Stimulated activated CD8-positive, alpha-beta memory T cell treated with anti-CD3 and anti-CD28 coated beads, Interleukin-4, amount 100 ng/mL, for 1 hour (primary cell): Measurements from ENCODE around the gene ATP23.

Experiments
- DNase-seq, 2 donors: peaks; one replicate each; pipeline ENCODE4 v3.0.0-alpha.2; 2020; ENCODE audit warnings: low read depth in 2 of 2, low spot score in 1 of 2

ATP23 gene

GRCh38 chr12:57908511-57908910 lies 32.9 kb upstream of the ATP23 start:
- no peak for DNase-seq

GRCh38 chr12:57909056-57909455 lies 32.3 kb upstream of the ATP23 start:
- DNase-seq, result no peak

GRCh38 chr12:57909611-57910010 lies 31.8 kb upstream of the ATP23 start:
- DNase-seq, result no peak

GRCh38 chr12:57918147-57918546 lies 23.2 kb upstream of the ATP23 start:
- DNase-seq, result no peak

GRCh38 chr12:57927086-57927485 lies 14.3 kb upstream of the ATP23 start:
- no peak for DNase-seq

GRCh38 chr12:57929092-57929830 lies 12.1 kb upstream of the ATP23 start:
- DNase-seq, result no peak

GRCh38 chr12:57934819-57935218 lies 6.5 kb upstream of the ATP23 start:
- DNase-seq, result no peak

GRCh38 chr12:57935331-57935730 lies 6.0 kb upstream of the ATP23 start:
- no peak for DNase-seq

GRCh38 chr12:57935839-57936512 lies 5.4 kb upstream of the ATP23 start:
- peak; percentile 76 to 86 for DNase-seq

- DNase-seq, result no peak
These were observed 4.9 kb upstream of the ATP23 start for GRCh38 chr12:57936513-57936883.

GRCh38 chr12:57939291-57939690 lies 2.1 kb upstream of the ATP23 start:
- DNase-seq, result no peak

- DNase-seq, result no peak
These were observed 1.1 kb upstream of the ATP23 start for GRCh38 chr12:57940052-57940914.

- no peak for DNase-seq
These were observed 527 bp upstream of the ATP23 start for GRCh38 chr12:57940915-57941164.

- DNase-seq, result no peak
These were observed 2.2 kb downstream of the ATP23 start for GRCh38 chr12:57943438-57944080.

GRCh38 chr12:57944313-57945023 lies 3.1 kb downstream of the ATP23 start:
- no peak for DNase-seq

GRCh38 chr12:57952766-57953165 lies 11.4 kb downstream of the ATP23 start:
- no peak for DNase-seq

GRCh38 chr12:57954768-57955167 lies 13.4 kb downstream of the ATP23 start:
- no peak for DNase-seq

GRCh38 chr12:57958061-57958657 lies 16.8 kb downstream of the ATP23 start:
- no peak for DNase-seq

- DNase-seq, result no peak
These were observed 23.1 kb downstream of the ATP23 start for GRCh38 chr12:57964421-57964820.

- DNase-seq, result no peak
These were observed 24.4 kb downstream of the ATP23 start for GRCh38 chr12:57965766-57966165.

- DNase-seq, result no peak
These were observed 25.2 kb downstream of the ATP23 start for GRCh38 chr12:57966536-57966935.
